Fibroblast of pulmonary artery (primary cell): Measurements from ENCODE around the gene IFT57.
A peak's percentile ranks its signal among the peaks of the same experiment; 100 is the strongest.

Experiments
- DNase-seq: peaks from one replicate; pipeline ENCODE4 v3.0.0-alpha.2; 2010; ENCODE audit warnings: low read depth
- H3K4me3 ChIP-seq: replicated peaks from 2 replicates; pipeline ENCODE4 v1.5.1; 2011; ENCODE audit warnings: low read depth, mild to moderate bottlenecking, control low read depth, low read length, moderate library complexity
- TF ChIP-seq, protein P1 (sequence below): IDR thresholded peaks from 2 replicates; pipeline ENCODE4 v1.5.1; 2011; ENCODE audit warnings: mild to moderate bottlenecking, control low read depth, low read length, inconsistent platforms; ENCODE audit errors: missing control alignments

IFT57 gene

DNA sequence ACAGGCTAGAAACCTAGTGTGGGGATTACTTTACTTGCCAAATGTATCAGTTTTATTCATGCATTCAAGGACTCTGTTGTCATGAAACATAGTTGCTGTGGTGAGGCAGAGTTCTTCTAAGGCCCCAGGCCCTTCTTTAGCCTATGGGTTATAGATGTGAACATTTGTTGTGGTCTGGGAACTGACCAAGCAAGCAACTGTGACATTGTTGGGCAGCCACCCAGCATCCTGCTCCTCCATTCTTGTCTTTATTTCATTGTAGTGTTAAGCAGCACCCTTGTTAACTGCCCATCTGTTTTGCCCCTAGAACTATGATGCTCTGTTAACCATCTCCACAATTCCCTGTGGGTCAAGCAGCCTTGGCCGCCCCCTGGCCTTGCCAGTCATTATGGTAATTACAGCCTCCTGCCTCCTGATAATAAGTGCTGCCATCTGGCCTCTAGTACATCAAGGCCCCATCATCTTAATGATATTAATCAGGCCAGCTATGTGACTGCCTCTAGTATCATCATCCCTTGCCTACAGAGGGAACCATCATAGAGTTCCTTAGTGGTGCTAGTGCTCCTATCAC, 12.2 kb upstream of the IFT57 start:
- TF ChIP-seq, protein P1, sequence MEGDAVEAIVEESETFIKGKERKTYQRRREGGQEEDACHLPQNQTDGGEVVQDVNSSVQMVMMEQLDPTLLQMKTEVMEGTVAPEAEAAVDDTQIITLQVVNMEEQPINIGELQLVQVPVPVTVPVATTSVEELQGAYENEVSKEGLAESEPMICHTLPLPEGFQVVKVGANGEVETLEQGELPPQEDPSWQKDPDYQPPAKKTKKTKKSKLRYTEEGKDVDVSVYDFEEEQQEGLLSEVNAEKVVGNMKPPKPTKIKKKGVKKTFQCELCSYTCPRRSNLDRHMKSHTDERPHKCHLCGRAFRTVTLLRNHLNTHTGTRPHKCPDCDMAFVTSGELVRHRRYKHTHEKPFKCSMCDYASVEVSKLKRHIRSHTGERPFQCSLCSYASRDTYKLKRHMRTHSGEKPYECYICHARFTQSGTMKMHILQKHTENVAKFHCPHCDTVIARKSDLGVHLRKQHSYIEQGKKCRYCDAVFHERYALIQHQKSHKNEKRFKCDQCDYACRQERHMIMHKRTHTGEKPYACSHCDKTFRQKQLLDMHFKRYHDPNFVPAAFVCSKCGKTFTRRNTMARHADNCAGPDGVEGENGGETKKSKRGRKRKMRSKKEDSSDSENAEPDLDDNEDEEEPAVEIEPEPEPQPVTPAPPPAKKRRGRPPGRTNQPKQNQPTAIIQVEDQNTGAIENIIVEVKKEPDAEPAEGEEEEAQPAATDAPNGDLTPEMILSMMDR, result no peak
- DNase-seq, result no peak
- no peak overlapping the region for H3K4me3 ChIP-seq

- TF ChIP-seq, protein P1, result no peak
- no peak for DNase-seq
- H3K4me3 ChIP-seq, result no peak overlapping the region
Observed at GRCh38 chr3:108228286-108228685, 6.1 kb upstream of the IFT57 start.

DNA sequence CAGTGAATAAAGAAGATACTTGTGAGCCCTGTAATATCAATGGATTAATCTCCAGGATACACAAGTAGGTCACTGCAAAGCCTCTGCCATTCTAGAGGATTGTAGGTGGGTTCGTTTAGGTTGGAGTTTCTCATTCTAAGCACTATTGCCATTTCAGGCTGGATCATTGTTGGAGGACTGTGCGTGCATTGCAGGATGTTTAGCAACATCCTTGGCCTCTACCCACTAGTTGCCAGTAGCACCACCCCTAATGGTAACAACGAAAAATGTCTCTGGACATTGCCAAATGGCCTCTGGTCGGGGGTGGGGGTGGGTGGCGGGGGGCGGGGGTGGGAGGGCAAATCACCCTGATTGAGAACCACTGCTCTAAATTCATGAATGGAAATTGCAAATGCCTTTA, 4.9 kb upstream of the IFT57 start:
- TF ChIP-seq, protein P1, result no peak
- no peak overlapping the region for H3K4me3 ChIP-seq
- DNase-seq, result no peak

DNA sequence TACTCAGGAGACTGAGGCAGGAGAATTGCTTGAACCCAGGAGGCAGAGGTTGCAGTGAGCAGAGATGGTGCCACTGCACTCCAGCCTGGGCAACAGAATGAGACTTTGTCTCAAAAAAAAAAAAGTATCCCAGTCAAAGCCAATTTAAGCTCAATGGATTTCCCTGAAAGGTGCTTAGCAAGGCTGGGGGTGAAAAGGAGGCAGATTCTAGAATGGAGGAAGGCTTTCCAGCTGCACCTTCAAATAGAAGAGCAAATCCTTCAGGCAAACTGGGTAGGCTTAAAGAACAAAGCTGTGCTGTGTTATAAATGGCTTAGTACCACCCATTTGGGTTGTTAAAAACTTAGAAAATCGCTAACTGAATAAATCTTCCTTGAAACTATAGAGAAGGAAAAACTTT, 3.0 kb upstream of the IFT57 start:
- no peak overlapping the region for H3K4me3 ChIP-seq
- TF ChIP-seq, protein P1, result no peak
- DNase-seq, result no peak

DNA sequence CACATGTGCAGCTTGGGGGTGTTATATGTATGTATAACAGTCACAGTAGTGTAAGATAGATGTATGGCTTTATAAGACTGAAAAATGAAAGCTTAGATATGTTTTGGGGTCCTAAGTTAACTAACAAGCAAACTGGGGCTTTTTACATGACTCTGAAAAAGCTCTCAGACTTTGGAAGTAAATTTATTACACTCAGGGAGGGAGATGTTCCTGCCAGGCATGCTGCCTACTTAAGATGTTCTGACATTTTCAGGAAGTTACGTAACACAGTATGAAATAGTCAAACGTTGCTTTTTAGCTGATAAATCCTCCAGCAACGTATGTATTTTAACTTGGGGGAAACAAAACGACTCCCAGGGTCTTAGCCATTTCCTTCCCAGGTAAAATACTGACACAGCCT, 1.7 kb upstream of the IFT57 start:
- DNase-seq, result peak; percentile 81
- H3K4me3 ChIP-seq, result no peak overlapping the region
- TF ChIP-seq, protein P1, result no peak

- peak; percentile 20 for DNase-seq
- H3K4me3 ChIP-seq, result peak overlapping the region; percentile 67
- TF ChIP-seq, protein P1, result no peak
Observed at GRCh38 chr3:108222853-108223565, 785 bp upstream of the IFT57 start.

GRCh38 chr3:108221393-108221792, 831 bp downstream of the IFT57 start:
- DNase-seq, result no peak
- TF ChIP-seq, protein P1, result no peak

More at GRCh38 chr3:108221393-108221792, 831 bp downstream of the IFT57 start:
- peak overlapping the region; percentile 67 for H3K4me3 ChIP-seq
